Measurements from ENCODE around the gene METTL24. TPM values are rescaled to one million over a fixed set of nuclear protein-coding genes. Genes with fewer than 3 reads are reported as not detected.

METTL24 gene
- total RNA-seq, 1 experiment from 2014 or later: 0.61 TPM

DNA sequence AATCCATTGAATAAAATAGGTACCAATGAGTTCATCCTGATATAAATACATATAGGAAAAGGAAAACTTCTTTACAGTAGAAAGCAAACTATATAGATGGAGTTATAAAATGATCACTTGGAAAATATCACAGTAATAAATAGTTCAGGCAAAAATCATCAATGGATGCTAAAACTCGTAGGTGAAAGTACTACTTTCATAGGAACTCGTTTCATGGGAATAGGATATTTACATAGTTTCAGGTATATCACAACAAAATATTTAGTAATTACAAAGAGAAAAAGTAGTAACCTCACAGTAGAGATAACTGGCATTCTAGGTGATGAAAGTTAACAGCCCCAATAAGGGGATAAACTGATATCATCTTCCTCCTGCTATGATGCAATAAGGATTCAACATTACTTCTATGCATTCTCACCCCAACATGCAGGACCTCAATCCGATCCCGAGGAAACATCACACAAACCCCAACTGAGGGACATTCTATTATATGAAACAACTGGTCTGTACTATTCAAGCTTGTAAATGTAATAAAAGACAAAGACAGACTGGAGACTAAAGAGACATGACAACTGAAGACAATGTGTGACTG lies 43.5 kb upstream of the METTL24 start:
- no peak overlapping the region for H2BK15ac ChIP-seq (ENCODE audit: low read depth, low read length)
- no CpG with 5 or more reads among the region's 4 CpGs for WGBS (ENCODE audit: extremely low coverage, insufficient read length, low lambda C conversion rate)
- no peak for DNase-seq
- no peak overlapping the region for H2BK20ac ChIP-seq (ENCODE audit: low read depth, low read length, poor library complexity, severe bottlenecking)
- H2AFZ ChIP-seq (ENCODE audit: low read length): no peak overlapping the region
- no peak overlapping the region for H3K23ac ChIP-seq (ENCODE audit: insufficient read length, low read depth, low read length)
- H3T11ph ChIP-seq (ENCODE audit: low read length): no peak overlapping the region
- H3K27ac ChIP-seq (ENCODE audit: insufficient read length, low read depth, low read length): no peak overlapping the region
- no peak overlapping the region for H3K9ac ChIP-seq (ENCODE audit: extremely low read depth, insufficient read length, low read length)
- no peaks in the 10 kb centered on the region for H3K36me3 Mint-ChIP-seq (ENCODE audit: insufficient read depth in 1 of 3, low read depth in 3 of 3)
- no peaks in the 10 kb centered on the region for H3K9me3 ChIP-seq (ENCODE audit: control insufficient read depth, low read depth, low read length)
- H2BK120ac ChIP-seq (ENCODE audit: low read depth, low read length, poor library complexity, severe bottlenecking): no peak overlapping the region
- H3K79me1 ChIP-seq (ENCODE audit: insufficient read depth, low read depth, low read length, poor library complexity, severe bottlenecking): no peaks in the 10 kb centered on the region
- H3K14ac ChIP-seq (ENCODE audit: insufficient read depth, low read length): no peak overlapping the region
- no peak overlapping the region for H2AK5ac ChIP-seq (ENCODE audit: insufficient read length, low read length)
- no peak overlapping the region for H3K4me3 Mint-ChIP-seq
- H3K27ac Mint-ChIP-seq: no peak overlapping the region; a peak in 1 of 7 replicates
- peaks cover 0 to 2% of the 10 kb centered on the region in 2 experiments; a peak in 1 of 4 replicates for H3K4me1 Mint-ChIP-seq
- no peak overlapping the region for H3K4me2 ChIP-seq (ENCODE audit: insufficient read depth, insufficient read length, low read length)
- H2BK12ac ChIP-seq (ENCODE audit: insufficient read length, low read depth, low read length): no peak overlapping the region
- H3K79me2 ChIP-seq (ENCODE audit: insufficient read depth, low read length): no peaks in the 10 kb centered on the region
- no peaks in the 10 kb centered on the region for H3K9me3 Mint-ChIP-seq
- no peaks in the 10 kb centered on the region for H3K23me2 ChIP-seq (ENCODE audit: insufficient read length, low read depth, low read length, poor library complexity, severe bottlenecking)
- H4K20me1 ChIP-seq (ENCODE audit: control insufficient read depth, insufficient read depth, insufficient read length): no peaks in the 10 kb centered on the region
- H4K8ac ChIP-seq (replicated peaks; ENCODE audit: insufficient read length, low read depth, low read length): no peak overlapping the region
- H3K56ac ChIP-seq (ENCODE audit: insufficient read length, low read depth, low read length): no peak overlapping the region
- TF ChIP-seq, protein P1, sequence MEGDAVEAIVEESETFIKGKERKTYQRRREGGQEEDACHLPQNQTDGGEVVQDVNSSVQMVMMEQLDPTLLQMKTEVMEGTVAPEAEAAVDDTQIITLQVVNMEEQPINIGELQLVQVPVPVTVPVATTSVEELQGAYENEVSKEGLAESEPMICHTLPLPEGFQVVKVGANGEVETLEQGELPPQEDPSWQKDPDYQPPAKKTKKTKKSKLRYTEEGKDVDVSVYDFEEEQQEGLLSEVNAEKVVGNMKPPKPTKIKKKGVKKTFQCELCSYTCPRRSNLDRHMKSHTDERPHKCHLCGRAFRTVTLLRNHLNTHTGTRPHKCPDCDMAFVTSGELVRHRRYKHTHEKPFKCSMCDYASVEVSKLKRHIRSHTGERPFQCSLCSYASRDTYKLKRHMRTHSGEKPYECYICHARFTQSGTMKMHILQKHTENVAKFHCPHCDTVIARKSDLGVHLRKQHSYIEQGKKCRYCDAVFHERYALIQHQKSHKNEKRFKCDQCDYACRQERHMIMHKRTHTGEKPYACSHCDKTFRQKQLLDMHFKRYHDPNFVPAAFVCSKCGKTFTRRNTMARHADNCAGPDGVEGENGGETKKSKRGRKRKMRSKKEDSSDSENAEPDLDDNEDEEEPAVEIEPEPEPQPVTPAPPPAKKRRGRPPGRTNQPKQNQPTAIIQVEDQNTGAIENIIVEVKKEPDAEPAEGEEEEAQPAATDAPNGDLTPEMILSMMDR (conservative IDR thresholded peaks at IDR 0.05): no peak
- H3K4me1 ChIP-seq (ENCODE audit: insufficient read depth, low read length): no peaks in the 10 kb centered on the region
- no peak overlapping the region for H3K18ac ChIP-seq (ENCODE audit: insufficient read length, low read depth, low read length)
- H4K5ac ChIP-seq (ENCODE audit: insufficient read length, low read depth, low read length): no peak overlapping the region
- no peak overlapping the region for H2BK5ac ChIP-seq (ENCODE audit: insufficient read length, low read length)
- H3K27me3 Mint-ChIP-seq (ENCODE audit: low read depth): no peaks in the 10 kb centered on the region
- no peaks in the 10 kb centered on the region for H3K27me3 ChIP-seq (ENCODE audit: insufficient read depth, low read length)
- H3K4ac ChIP-seq (ENCODE audit: low read depth, low read length): no peak overlapping the region
- no peak overlapping the region for H4K91ac ChIP-seq (ENCODE audit: insufficient read length, low read depth, low read length)

Data from H9 (cell line).